ENCODE measurements around the gene ID3.
"Not testable (repeated sequence)": the region's sequence is repeated elsewhere in the genome, so short reads cannot be mapped to it uniquely, and the experiment has no call there.

Gene ID3

GRCh38 chr1:23589585-23589986 is 30.3 kb upstream of the ID3 start:
- no peak for DNase-seq

GRCh38 chr1:23588749-23589548 is 29.6 kb upstream of the ID3 start:
- no peak for DNase-seq

GRCh38 chr1:23585321-23586022 is 26.2 kb upstream of the ID3 start:
- no peak for DNase-seq

- not testable (repeated sequence) for DNase-seq
These were observed 24.4 kb upstream of the ID3 start for GRCh38 chr1:23583727-23584126.

- no peak for DNase-seq
These were observed 23.5 kb upstream of the ID3 start for GRCh38 chr1:23582820-23583219.

- peak in 47 of 56 donors; percentile 8 to 80 (median 42) for DNase-seq
These were observed 21.9 kb upstream of the ID3 start for GRCh38 chr1:23581219-23581618.

GRCh38 chr1:23578997-23579363 is 19.7 kb upstream of the ID3 start:
- DNase-seq = no peak

- DNase-seq = no peak
These were observed 19.2 kb upstream of the ID3 start for GRCh38 chr1:23578311-23578996.

- DNase-seq = no peak
These were observed 18.0 kb upstream of the ID3 start for GRCh38 chr1:23577056-23578004.

- DNase-seq = no peak
These were observed 17.2 kb upstream of the ID3 start for GRCh38 chr1:23576338-23577055.

- DNase-seq = no peak
These were observed 16.0 kb upstream of the ID3 start for GRCh38 chr1:23575226-23575810.

GRCh38 chr1:23574265-23574754 is 15.0 kb upstream of the ID3 start:
- DNase-seq = no peak

- no peak for DNase-seq
These were observed 14.4 kb upstream of the ID3 start for GRCh38 chr1:23573574-23574182.

- DNase-seq = no peak
These were observed 12.2 kb upstream of the ID3 start for GRCh38 chr1:23571465-23571864.

GRCh38 chr1:23570001-23570691 is 10.8 kb upstream of the ID3 start:
- DNase-seq = no peak

GRCh38 chr1:23568608-23569383 is 9.5 kb upstream of the ID3 start:
- DNase-seq = peak in 1 of 56 donors; percentile 27

GRCh38 chr1:23567996-23568607 is 8.8 kb upstream of the ID3 start:
- DNase-seq = peak in 50 of 56 donors; percentile 16 to 89 (median 60)

GRCh38 chr1:23567629-23567995 is 8.3 kb upstream of the ID3 start:
- DNase-seq = no peak

Measured in nucleus accumbens (tissue), 56 donors.